Midbrain (tissue), 1 donor: ENCODE results near the gene SLC9A7.
"Not testable (repeated sequence)": the region's sequence is repeated elsewhere in the genome, so short reads cannot be mapped to it uniquely, and the experiment has no call there.

Experiments
- DNase-seq: peaks from one replicate; lab custom pipeline; 2025; lab: John Stamatoyannopoulos, UW

The SLC9A7 gene

GRCh38 chrX:46754036-46754435 lies 4.9 kb downstream of the SLC9A7 start:
- DNase-seq, result no peak

- DNase-seq, result no peak
These were observed 8.0 kb downstream of the SLC9A7 start for GRCh38 chrX:46750889-46751288.

DNA sequence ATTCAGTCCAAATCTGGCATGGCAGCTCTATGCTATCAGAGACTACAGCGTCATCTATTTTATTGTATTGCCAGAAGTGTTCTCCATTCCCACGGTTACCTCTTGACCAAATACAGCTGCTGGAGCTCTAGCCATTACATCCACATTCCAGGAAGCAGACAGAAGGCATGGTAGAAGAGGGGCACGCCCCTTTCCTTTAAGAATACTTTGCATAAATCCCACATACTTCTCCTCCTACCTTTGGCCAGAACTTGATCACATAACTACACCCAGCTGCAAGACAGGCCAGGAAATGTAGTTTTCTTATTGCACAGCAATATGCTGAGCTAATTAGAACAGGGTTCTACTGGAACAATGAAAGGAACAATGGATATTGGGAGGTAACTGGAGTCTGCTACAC lies 14.9 kb downstream of the SLC9A7 start:
- no peak for DNase-seq

GRCh38 chrX:46743046-46743445 lies 15.9 kb downstream of the SLC9A7 start:
- no peak for DNase-seq

DNA sequence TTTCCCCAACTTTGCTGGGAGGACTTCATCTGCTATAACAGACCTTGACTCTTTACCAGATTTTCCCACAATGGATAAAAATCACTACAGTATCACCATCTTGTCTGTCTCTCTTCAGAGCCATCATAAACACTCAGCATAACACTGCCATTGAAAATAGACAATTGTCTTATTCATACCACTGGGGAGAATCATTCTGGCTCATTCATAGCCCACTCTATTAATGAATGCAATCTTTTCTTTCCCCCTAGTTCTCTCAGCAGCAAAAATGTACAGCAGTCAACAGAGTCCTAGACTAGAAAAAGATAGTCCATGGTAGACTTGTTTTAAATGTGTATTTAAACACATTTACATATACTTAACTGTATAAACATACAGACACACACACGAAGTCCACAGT lies 19.2 kb downstream of the SLC9A7 start:
- DNase-seq, result no peak

- no peak for DNase-seq
These were observed 21.5 kb downstream of the SLC9A7 start for GRCh38 chrX:46737462-46737861.

DNA sequence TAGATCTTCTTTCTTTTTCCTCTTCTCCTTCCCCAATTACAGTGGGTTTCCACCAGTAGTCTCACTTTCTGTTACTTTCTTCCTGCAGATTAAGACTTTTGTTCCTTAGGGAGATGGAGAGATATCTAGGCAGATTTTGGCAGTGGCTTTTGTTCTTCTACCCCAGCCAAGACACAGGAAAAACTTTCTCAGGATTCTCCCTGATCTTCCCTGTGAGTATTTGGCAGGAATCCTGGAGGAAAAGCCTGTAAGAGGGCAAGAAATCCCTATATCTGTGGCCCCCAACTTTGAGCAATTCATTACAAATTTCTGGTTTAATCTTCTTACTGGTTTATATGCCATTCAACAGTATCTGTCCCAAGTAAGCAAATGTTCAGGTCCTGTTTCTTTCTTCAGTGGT lies 21.9 kb downstream of the SLC9A7 start:
- DNase-seq, result no peak

- DNase-seq, result no peak
These were observed 23.3 kb downstream of the SLC9A7 start for GRCh38 chrX:46735622-46736021.

DNA sequence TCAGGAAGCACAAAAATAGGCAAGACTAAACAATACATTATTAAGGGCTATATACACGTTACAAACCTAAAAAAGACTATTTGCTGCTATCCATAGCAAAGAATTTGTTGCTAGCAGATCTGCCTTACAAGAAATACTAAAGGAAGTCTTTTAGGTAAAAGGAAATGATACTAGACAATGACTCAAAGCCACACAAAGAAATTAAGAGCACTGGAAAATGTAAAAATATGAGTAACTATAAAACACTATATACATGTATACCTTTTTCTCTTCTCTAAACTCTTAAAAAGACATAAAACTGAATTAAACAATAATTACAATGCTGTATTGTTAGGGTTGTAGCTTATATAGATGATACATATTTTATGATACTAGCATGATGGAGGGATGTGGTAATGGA lies 25.7 kb downstream of the SLC9A7 start:
- no peak for DNase-seq

- no peak for DNase-seq
These were observed 28.2 kb downstream of the SLC9A7 start for GRCh38 chrX:46730765-46731164.

GRCh38 chrX:46727441-46727840 lies 31.5 kb downstream of the SLC9A7 start:
- DNase-seq, result no peak

DNA sequence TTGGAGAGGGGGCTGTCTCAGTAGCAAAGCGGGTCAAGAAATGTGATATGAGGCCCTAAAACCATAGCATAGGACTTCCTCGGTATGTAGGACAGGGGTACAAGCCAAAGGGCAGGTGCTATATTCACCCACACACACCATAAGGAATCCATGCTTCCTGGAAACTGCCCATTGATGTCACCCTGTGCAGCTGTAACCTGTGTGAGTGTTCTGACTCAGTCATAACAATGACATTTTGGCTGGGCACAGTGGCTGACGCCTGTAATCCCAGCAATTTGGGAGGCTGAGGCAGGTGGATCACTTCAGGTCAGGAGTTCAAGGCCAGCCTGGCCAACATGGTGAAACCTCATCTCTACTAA lies 35.4 kb downstream of the SLC9A7 start:
- not testable (repeated sequence) for DNase-seq

- DNase-seq, result no peak
These were observed 36.0 kb downstream of the SLC9A7 start for GRCh38 chrX:46722742-46723568.

DNA sequence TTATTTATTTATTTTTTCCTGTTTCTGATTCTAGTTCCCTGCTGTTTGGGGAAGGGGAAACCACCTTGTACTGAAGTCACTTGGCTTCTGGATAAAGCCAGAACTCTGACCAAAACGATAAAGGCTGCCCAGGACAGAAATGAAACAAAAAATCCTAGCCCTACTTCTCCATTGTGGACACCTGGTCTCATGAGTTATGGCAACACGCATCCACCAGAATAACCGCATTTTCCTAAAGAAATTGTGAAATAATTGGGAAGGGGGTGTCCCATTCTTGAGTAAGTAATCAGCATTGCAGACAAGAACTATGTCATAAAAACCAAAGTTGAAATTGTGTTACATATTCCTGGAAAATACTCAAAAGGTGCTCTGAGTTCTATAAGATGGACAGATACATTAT lies 42.1 kb downstream of the SLC9A7 start:
- DNase-seq, result no peak

DNA sequence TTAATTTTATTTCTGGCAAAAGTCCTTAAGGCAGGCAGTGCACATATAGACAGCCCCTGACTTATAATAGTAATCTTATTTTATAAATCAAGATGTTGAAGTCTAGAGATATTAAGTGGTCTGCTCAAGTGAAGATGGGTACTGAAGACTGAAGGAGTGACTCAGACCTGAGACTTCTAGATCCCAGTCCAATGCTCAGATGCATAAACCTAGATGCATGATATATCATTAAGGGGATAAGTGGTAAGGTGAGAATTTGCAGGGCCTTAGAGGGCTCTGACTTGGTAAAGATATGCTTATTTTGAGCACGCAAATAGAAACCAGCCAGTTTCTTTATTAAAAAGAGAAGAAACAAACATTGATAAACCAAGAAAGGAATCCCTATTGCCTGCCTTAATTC lies 42.9 kb downstream of the SLC9A7 start:
- no peak for DNase-seq

DNA sequence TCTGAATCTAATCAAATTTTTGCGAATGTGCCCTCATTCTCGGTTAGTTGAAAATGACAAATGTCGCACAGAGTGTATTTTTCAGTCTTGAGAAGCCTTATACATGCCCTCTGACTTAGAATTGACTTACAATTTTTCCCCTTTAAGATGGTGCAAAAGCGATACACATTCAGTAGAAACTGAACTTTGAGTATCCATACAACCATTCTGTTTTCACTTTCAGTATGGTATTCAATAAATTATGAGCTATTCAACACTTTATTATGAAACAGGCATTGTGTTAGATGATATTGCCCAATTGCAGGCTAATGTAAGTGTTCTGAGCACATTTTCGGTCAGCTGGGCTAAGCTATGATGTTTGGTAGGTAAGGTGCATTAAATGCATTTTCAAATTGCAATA lies 43.4 kb downstream of the SLC9A7 start:
- no peak for DNase-seq

DNA sequence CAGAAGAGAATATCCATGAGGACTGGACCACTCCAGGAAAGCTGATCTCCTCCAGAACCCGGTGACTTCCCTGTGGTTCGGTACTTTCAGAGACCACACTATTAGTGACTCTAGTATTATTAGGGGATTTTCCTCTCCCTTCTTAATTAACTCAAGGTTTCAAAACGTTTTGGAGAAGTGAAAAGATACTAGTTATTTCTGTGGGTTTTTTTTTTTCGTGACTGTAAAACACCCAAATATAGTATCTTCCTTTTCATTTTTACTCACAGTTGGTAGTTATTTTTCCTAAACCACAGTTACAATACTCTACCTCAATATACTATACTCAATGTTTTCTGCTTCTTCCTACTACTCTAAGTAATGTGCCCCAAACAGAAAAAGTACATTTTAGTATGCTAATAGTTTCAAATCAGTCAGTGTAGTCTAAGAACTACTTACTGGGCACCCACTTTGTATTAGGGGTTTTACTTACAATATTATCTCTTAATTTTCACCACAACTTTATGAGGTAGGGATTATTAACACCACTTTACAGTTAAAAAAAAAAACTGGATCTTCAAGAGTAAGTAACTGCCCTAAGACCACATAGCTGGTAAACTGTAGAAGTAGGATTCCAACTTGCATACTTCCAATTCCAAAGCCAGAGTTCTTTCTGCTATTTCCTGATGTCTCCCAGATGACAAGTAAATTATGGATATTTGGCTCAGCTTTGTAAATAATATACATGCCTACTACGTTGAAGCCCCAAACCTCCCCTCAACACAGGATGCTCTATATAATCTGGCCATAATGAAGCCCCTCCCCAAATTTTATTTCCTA lies 45.0 kb downstream of the SLC9A7 start:
- DNase-seq, result no peak

DNA sequence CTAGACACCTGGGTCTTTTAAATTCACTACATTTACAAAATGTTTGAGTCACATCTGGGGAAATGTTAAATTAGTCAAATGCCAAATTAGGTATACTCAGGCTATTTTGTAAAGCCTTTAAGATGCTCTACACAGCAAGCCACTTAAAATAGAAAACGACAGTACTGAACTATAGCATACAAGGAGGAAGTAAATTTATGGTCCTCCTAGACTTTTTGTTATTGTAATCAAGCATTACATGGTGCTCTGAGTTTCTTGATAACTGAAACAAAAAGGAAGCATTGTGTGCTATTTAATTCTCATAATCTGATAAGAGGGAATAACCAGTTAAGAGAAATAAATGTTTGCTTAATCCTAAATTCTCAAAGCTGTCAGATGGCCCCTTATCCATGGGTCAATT lies 46.2 kb downstream of the SLC9A7 start:
- DNase-seq, result no peak

GRCh38 chrX:46710927-46711623 lies 47.8 kb downstream of the SLC9A7 start:
- no peak for DNase-seq

DNA sequence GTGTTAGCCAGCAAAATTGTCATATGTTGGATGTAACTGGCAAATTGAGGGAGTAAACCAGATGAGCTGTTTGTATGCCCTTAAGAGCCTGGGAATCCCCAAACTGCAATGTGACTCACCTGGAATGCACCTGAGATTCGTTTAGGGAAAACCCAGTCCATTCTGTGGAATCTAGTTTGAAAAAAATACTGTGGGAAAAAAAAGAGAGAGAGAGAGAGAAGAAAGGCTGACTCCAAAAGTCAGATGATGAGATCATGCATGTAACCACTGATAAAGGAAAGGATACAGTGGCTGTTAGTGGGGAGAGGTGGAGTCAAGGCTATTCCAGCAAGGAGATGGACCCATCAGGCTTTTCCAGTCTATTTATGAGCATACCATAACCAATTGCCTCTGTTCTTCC lies 48.5 kb downstream of the SLC9A7 start:
- DNase-seq, result no peak

GRCh38 chrX:46707274-46707965 lies 51.5 kb downstream of the SLC9A7 start:
- DNase-seq, result no peak

DNA sequence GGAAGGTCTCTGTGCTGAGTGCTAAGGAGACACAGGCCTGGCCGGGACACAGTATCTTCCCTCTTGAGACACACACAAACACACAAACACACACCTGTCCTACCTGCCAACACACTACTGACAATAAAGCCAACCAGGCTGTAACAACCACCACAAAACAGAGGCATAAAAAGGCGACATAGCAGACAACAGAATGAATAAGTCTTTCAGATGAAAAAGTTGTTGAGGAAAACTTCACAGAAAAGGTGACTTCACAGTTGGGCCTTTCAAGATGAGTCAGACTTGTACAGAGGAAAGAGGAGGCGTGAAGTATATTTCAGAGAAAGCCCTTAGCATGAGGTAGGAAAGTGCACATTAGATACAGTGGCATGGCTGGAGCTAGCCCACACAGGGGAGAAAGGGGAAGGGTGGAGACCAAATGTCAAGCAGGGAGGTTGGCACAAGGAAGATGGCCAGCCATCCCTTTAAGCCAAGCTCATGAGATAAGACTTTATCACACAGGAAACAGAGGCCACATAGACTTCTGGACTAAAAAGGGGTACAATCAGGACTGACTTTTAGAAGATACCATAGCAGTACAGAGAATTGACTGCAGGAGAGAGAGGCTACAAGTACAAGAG lies 54.0 kb downstream of the SLC9A7 start:
- no peak for DNase-seq
